ENCODE results near the gene PGP. TPM values are rescaled to one million over a fixed set of nuclear protein-coding genes. Genes with fewer than 3 reads are reported as not detected.

The PGP gene, protein sequence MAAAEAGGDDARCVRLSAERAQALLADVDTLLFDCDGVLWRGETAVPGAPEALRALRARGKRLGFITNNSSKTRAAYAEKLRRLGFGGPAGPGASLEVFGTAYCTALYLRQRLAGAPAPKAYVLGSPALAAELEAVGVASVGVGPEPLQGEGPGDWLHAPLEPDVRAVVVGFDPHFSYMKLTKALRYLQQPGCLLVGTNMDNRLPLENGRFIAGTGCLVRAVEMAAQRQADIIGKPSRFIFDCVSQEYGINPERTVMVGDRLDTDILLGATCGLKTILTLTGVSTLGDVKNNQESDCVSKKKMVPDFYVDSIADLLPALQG
- total RNA-seq (ENCODE audit: low replicate concordance): 5.3 and 9.5 TPM in 2 replicates

DNA sequence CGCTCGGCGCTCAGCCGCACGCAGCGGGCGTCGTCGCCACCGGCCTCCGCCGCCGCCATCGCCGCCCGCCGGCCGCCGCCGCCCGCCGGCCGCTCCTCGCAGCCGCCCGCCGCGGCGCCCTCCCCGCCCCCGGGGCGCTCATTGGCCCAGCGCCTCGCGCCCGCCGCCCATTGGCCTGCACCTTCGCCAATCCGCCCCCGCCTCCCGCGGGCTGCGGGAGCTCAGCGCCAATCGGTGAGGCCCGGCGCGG, at the start of gene PGP:
PGP (minus strand) TSS at position 122 of the 250 bp plus-strand sequence; CDS start at position 59, 63 bp downstream.

DNA sequence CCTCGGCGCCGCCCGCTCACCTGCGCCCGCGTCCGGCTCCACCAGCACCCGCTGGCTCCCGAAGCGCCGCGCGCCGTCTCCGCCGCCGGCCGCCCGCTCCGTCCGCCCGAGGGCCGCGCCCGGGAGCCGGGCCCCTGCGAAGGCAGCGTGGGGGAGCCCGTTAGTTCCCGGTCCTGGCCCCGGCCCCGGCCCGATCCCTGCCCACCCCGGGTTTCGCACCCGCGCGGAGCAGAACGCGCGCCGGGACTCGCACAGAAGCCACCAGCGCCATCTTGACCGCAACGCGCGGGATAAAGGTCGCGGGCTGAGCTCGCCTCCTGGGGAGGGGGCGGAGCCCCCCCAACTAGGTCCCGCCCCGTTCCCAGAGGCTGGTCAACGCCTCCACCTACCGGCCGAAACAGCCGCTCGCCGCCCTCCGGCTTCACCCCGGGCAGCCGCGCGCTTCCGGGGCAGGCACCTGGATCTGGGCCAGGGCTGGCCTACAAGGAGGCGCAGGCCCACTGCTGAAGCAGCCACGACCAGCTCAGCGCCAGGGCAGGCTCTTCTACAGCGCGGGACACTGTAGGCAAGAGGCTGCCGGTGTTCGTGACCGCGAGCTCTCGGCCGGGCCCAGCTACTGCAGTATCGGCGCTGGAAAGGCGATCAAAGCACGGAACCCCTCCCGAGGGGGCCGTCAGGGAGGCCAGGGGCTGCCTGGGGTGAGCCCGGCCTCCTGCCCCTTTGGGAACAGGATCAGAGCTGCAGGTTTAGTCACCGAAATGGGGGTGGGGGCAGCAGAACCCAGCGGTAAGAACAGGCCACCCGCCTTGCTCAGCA, 36.9 kb upstream of the PGP start, which contains the start of gene ECI1:
ECI1 (minus strand) TSS at position 292 of the 816 bp plus-strand sequence; CDS start at position 271, 21 bp downstream.

DNA sequence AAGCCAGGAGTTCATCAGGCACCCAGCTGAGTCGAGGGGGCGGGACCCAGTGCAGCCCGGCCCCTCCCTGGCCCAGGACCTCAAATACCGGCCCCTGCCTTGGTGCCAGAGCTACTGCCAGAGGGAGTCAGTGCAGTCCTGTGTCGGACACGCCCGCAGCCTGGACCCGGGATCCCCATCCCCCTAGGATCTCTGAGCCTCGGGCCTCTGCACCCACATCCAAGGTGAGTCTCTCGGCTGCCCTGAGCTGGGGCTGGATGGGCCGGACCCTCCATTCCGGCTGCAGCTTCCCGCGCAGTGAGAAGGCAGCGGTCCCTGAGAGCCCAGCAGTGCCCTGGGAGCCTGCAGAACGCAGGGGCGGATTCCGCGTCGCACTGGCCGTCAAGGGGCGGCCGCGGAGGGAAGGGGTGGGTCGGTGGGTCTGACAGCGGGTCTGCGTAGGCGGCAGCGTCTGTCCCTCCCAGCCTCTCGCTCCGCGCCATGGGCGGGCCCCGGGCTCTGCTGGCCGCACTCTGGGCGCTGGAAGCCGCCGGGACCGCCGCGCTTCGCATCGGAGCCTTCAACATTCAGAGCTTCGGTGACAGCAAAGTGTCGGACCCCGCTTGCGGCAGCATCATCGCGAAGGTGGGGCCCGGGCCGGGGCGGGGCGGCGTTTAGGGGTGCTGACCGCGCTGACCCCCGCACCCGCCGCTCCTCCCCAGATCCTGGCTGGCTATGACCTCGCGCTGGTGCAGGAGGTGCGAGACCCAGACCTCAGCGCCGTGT, 21.9 kb upstream of the PGP start, which contains the start of gene DNASE1L2:
DNASE1L2 (plus strand) TSS at position 108 of the 765 bp plus-strand sequence; CDS start at position 481, 373 bp downstream.

DNA sequence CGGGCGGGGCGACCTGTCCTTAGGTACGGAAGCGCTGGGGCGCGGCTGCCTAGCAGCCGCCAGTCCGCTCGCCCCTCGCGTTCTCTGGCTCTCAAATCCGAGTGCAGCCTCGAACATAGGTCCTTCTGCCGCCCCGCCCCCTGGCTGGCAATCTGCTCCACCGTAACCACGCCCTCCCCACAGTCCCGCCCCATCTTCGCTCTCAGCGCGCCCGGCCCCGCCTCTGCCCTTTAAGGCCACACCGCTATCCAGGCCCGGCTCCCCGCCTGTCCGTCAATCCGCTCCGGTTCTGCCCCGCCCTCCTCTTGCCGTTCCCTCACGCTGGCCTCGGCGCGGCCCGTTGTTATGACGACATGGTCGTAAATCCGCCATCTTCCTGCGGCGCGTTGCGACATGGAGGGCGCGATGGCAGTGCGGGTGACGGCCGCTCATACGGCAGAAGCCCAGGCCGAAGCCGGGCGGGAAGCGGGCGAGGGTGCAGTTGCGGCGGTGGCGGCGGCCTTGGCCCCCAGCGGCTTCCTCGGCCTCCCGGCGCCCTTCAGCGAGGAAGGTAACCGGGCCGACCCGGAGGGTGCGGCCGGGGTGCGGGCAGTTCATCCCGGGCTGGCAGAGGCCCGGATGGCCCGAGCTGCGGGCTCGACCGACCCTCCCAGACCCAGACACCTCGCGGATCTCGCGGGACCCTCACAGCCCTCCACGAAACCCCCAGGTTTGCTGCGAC, 8.7 kb upstream of the PGP start, which contains the start of gene E4F1:
E4F1 (plus strand) TSS at position 371 of the 721 bp plus-strand sequence; CDS start at position 394, 23 bp downstream.

DNA sequence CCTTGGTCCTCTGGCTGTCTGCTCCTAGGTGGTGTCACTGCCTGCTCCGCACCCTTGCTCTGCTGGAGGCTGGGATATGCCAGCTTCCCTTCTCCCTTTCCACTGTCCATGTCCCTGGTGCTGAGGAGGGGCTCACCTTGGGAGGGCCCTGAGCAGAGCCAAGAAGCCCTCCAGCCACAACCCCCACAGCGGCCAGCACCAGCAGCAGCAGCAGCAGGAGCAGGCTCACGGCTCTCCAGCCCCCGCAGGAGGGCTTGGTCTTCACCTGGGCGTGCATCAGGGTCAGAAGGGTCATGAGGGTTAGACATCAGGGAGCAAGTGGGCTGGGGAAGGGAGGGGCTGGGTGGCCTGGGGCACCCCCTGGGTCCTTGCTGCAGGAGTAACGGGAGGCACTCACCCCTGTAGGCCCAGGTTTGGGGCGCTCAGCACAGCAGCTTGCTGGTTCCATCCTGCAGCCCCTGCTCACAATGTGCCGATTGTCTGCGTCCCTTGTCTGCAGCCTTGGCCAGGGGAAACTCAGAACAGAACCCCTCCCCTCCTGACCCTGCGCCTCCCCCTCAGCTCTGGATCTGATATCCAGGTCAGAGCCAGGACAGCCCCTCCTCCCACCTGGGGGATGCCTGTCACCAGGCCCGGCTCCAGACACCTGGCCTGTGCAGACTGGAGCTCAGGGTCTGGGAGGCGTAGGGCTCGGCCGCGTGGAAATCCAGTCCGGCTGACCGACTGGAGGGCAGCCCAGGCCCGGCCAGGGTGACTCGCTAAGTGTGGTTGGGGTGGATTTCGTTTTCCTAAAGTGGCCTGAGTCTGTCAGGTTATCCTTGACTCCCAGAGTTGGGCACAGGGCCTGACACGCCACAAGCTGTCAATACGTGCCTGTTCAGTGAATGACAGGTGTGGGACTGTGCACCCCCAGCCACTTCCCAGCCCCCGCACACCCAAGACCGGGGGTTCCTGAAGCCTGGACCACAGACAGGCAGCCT, 4.0 kb downstream of the PGP start, which contains the start of gene BRICD5:
BRICD5 (minus strand) TSS at position 478 of the 980 bp plus-strand sequence; CDS start at position 448, 30 bp downstream.

DNA sequence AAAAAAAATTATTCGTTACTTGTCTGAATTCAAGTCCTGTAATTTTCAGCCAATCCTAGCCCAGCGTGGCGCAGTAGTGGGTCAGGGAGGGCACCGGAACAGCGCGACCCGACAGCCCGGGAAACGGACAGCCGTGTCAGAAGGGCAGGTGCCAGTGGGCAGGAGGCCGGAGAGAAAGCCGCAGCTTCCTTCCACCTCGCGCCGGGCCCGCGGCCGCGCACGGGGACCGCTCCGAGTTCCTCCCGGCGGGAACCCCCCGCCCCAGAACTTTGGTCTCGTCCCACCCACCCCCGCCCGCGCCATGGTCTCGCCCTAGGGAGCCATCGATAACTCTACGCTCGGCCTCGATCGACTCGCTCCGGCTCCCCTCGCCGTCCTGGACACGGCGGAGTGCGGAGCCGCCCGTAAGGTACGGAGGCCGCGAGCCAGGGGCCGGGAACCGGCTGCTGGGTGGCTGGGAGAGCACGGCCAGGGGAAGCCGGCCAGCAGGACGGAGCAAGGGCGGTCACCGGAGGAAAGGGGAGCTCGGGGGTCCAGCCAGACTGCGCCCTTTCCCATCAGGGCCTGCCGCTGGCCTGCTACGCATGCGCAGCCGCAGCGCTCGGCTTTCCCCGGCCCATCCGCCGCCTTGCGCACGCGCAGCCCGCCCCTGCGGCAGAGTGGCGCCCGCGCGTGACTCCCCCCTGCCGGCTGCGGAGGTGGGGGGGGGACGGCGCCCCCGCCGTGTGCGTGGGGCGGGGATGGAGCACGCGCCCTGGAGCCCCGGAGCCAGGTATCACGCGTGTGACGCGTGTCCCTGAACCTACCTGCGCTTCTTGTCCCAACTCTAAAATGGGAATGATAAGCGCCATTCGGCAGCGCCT, 9.3 kb downstream of the PGP start, which contains the start of gene MLST8:
MLST8 (plus strand) TSS at position 351 of the 863 bp plus-strand sequence. CDS start 632 bp downstream, outside the sequence.

DNA sequence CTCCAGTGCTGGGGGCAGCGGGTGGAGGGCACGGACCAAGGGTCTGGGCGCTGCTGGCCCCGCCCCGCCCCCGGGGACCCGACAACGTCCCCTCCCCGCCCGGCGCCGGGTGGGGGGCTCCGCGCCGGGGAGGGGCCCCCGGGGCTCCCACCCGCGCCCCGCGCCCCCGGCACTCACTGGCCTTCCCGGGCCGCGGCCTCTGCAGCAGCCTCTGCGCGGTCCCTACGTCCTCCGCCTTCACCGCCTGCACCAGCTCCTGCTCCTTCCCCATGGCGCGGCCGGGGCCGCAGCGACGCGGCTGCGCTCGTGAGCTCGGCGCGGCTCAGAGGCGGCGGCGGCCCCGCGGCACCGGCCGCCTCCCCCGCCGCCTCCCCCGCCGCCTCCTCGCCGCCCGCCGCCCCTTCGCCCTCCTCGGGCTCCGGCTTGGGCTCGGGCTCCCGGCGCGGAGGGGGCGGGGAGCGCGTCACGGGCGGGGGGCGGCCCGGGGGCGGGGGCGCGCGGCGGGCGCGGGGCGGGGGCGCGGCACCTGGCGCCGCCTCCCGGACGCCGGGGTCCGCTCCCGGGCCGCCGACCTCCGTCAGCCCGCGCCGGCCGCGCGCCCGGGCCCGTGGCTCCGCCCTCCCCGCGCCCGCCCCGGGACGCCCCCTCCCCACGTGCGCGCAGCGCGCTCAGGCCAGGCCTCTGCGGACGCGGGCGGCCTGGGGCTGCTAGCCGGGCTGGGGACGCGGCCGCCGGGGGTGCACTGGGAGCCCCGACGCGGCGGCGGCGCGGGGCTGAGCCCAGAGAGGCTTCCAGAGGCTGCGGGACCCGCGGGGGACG, 18.3 kb downstream of the PGP start, which contains the start of gene CASKIN1:
CASKIN1 (minus strand) TSS at position 444 of the 819 bp plus-strand sequence; CDS start at position 271, 173 bp downstream.

Other genes starting within 250 kb of the PGP start
- gene RNF151, start 248.0 kb downstream of the PGP start, total RNA-seq (ENCODE audit: low replicate concordance): not detected in 2 replicates
- gene TBL3, start 242.8 kb downstream of the PGP start, total RNA-seq (ENCODE audit: low replicate concordance): 36.2 and 36.5 TPM in 2 replicates
- not detected in 2 replicates for gene NOXO1, start 233.4 kb downstream of the PGP start, total RNA-seq (ENCODE audit: low replicate concordance)
- gene GFER, start 230.6 kb downstream of the PGP start, total RNA-seq (ENCODE audit: low replicate concordance): 6.4 and 11.7 TPM in 2 replicates
- gene SYNGR3, start 224.9 kb downstream of the PGP start, total RNA-seq (ENCODE audit: low replicate concordance): 0.94 and 4.9 TPM in 2 replicates
- gene ZNF598, start 205.0 kb downstream of the PGP start, total RNA-seq (ENCODE audit: low replicate concordance): 9.9 and 12.0 TPM in 2 replicates
- gene NPW, start 195.1 kb downstream of the PGP start, total RNA-seq (ENCODE audit: low replicate concordance): 0.23 and 0.60 TPM in 2 replicates
- gene NHERF2, start 187.9 kb downstream of the PGP start, total RNA-seq (ENCODE audit: low replicate concordance): 8.2 and 48.6 TPM in 2 replicates
- 33.1 and 36.3 TPM in 2 replicates for gene NTHL1, start 167.0 kb downstream of the PGP start, total RNA-seq (ENCODE audit: low replicate concordance)
- 29.4 and 80.4 TPM in 2 replicates for gene TSC2, start 166.9 kb downstream of the PGP start, total RNA-seq (ENCODE audit: low replicate concordance)
- gene PKD1, start 78.9 kb downstream of the PGP start, total RNA-seq (ENCODE audit: low replicate concordance): 63.7 and 174 TPM in 2 replicates
- gene RAB26, start 66.2 kb downstream of the PGP start, total RNA-seq (ENCODE audit: low replicate concordance): 1.3 and 1.5 TPM in 2 replicates
- gene TRAF7, start 59.1 kb downstream of the PGP start, total RNA-seq (ENCODE audit: low replicate concordance): 37.0 and 49.5 TPM in 2 replicates
- 0.08 and 0.47 TPM in 2 replicates for gene CASKIN1, start 18.2 kb downstream of the PGP start, total RNA-seq (ENCODE audit: low replicate concordance)
- gene MLST8, start 9.4 kb downstream of the PGP start, total RNA-seq (ENCODE audit: low replicate concordance): 16.5 and 19.7 TPM in 2 replicates
- gene BRICD5, start 4.0 kb downstream of the PGP start, total RNA-seq (ENCODE audit: low replicate concordance): 2.9 and 4.0 TPM in 2 replicates
- gene E4F1, start 8.8 kb upstream of the PGP start, total RNA-seq (ENCODE audit: low replicate concordance): 26.2 and 33.9 TPM in 2 replicates
- gene DNASE1L2, start 21.6 kb upstream of the PGP start, total RNA-seq (ENCODE audit: low replicate concordance): 0.38 and 1.1 TPM in 2 replicates
- gene ECI1, start 36.7 kb upstream of the PGP start, total RNA-seq (ENCODE audit: low replicate concordance): 15.2 and 32.6 TPM in 2 replicates
- gene RNPS1, start 53.3 kb upstream of the PGP start, total RNA-seq (ENCODE audit: low replicate concordance): 19.3 and 47.3 TPM in 2 replicates
- 1.2 and 1.7 TPM in 2 replicates for gene ABCA3, start 125.9 kb upstream of the PGP start, total RNA-seq (ENCODE audit: low replicate concordance)
- 3.9 and 9.0 TPM in 2 replicates for gene CCNF, start 214.6 kb upstream of the PGP start, total RNA-seq (ENCODE audit: low replicate concordance)
- gene TEDC2, start 245.3 kb upstream of the PGP start, total RNA-seq (ENCODE audit: low replicate concordance): under 0.01 and 2.9 TPM in 2 replicates

All from smooth muscle cell of the coronary artery (primary cell).